Astrocyte of the spinal cord (primary cell): ENCODE results near the gene POLRMT.
A peak's percentile ranks its signal among the peaks of the same experiment; 100 is the strongest.
"Not testable (repeated sequence)": the region's sequence is repeated elsewhere in the genome, so short reads cannot be mapped to it uniquely, and the experiment has no call there.

ENCODE experiments used
- DNase-seq: peaks from one replicate; pipeline ENCODE4 v3.0.0; 2011; ENCODE audit warnings: low read depth, low spot score
- H3K4me3 ChIP-seq: 2 replicates; pipeline ENCODE4 v1.5.1; 2011; ENCODE audit warnings: low read depth, mild to moderate bottlenecking, low read length, moderate library complexity
- in situ Hi-C: cut with HindIII; loops from 2 replicates; pipeline ENCODE4 v1.10.0; 2017; ENCODE audit warnings: low sequenced_read_pairs
- TF ChIP-seq, protein P1 (sequence below): IDR thresholded peaks from 2 replicates; pipeline ENCODE4 v1.5.1; 2012; ENCODE audit warnings: low read depth, mild to moderate bottlenecking, low read length, inconsistent platforms

The POLRMT gene

DNA sequence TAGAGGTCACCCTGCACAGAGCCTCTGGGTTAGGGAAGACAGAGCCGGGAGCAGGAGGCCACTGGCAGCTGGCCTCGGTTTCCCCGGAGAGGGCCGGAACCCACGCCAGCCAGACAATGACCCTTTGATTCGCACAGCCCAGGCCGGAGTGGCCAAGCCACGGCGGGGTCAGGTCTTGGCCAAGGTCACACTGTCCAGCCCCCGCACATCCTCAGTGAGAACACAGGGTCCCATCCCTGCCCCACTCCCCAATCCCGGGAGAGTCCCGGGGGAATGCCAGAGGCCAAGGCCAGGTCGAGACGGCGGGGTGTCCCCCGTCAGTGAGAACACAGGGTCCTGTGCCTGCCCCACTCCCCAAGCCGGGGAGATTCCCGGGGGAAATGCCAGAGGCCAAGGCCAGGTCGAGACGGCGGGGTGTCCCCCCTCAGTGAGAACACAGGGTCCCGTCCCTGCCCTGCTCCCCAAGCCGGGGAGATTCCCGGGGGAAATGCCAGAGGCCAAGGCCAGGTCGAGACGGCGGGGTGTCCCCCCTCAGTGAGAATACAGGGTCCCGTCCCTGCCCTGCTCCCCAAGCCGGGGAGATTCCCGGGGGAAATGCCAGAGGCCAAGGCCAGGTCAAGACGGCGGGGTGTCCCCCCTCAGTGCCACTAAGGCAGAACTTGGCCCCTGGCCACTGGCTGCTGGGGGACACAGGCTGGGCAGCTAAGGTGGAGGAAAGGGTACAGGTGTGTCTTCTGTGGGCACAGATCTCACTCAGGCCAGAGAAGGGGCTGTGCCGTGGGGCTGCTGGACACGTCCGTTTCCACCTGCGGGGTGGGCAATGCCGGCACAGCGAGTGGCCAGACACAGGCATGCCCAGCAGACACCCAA, 41.2 kb upstream of the POLRMT start:
- in situ Hi-C loops: no loop called here
- TF ChIP-seq, protein P1, sequence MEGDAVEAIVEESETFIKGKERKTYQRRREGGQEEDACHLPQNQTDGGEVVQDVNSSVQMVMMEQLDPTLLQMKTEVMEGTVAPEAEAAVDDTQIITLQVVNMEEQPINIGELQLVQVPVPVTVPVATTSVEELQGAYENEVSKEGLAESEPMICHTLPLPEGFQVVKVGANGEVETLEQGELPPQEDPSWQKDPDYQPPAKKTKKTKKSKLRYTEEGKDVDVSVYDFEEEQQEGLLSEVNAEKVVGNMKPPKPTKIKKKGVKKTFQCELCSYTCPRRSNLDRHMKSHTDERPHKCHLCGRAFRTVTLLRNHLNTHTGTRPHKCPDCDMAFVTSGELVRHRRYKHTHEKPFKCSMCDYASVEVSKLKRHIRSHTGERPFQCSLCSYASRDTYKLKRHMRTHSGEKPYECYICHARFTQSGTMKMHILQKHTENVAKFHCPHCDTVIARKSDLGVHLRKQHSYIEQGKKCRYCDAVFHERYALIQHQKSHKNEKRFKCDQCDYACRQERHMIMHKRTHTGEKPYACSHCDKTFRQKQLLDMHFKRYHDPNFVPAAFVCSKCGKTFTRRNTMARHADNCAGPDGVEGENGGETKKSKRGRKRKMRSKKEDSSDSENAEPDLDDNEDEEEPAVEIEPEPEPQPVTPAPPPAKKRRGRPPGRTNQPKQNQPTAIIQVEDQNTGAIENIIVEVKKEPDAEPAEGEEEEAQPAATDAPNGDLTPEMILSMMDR: no peak
- no peak overlapping the region for H3K4me3 ChIP-seq
- no peak for DNase-seq

DNA sequence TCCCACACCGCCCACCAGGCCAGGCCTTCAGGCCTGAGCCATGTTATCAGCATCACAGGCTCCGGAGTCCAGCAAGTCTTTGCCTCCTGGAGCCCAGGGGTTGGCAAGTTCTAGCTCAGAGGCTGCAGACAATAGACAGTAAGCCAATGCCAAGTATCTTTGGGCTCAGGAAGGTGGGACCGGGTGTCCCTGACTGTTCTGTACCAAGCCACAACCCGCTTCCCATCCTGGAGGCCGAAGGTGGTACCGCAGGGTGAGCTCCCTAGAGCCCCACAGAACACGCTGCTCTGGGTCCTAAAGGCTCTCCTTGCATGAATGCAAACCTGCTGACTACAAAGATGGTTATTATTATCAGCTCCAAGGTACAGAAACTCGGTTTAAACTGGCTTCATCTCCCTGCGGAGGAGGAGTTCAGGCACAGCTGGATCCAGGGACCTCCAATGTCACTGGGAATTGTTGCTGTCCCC, 37.3 kb upstream of the POLRMT start:
- TF ChIP-seq, protein P1: no peak
- no peak for DNase-seq
- H3K4me3 ChIP-seq: no peak overlapping the region
- in situ Hi-C loops: no loop called here

GRCh38 chr19:668675-669434, 35.5 kb upstream of the POLRMT start:
- in situ Hi-C loops, H3K4me3 ChIP-seq, DNase-seq: not testable (repeated sequence)

- H3K4me3 ChIP-seq, DNase-seq, in situ Hi-C loops: not testable (repeated sequence)
Observed at GRCh38 chr19:666985-667573, 33.7 kb upstream of the POLRMT start.

- TF ChIP-seq, protein P1: peak; percentile 94
- in situ Hi-C loops: no loop called here
- no peak overlapping the region for H3K4me3 ChIP-seq
- peak; percentile 76 for DNase-seq
Observed at GRCh38 chr19:664913-665443, 31.6 kb upstream of the POLRMT start.

DNA sequence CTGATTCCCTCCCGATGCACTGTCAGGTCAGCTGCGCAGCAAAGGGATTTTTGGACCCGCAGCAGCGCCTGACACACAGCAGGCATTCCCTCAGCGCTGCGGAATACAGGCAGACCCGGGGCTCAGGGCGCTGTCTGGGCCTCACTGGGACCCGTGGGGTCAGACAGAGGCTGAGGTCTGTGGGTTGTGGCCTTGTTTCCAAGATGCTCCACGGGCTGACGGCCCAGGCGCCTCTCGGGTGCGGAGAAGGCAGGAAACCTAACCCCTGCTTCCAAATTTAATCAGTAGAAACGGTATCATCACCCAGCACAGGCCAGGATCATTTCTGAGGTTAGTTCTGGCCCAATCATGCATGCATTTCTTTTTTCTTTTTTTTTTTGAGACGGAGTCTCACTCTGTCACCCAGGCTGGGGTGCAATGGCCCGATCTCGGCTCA, 30.4 kb upstream of the POLRMT start:
- TF ChIP-seq, protein P1: no peak
- in situ Hi-C loops: no loop called here
- DNase-seq: no peak
- peak overlapping the region; percentile 39 for H3K4me3 ChIP-seq

DNA sequence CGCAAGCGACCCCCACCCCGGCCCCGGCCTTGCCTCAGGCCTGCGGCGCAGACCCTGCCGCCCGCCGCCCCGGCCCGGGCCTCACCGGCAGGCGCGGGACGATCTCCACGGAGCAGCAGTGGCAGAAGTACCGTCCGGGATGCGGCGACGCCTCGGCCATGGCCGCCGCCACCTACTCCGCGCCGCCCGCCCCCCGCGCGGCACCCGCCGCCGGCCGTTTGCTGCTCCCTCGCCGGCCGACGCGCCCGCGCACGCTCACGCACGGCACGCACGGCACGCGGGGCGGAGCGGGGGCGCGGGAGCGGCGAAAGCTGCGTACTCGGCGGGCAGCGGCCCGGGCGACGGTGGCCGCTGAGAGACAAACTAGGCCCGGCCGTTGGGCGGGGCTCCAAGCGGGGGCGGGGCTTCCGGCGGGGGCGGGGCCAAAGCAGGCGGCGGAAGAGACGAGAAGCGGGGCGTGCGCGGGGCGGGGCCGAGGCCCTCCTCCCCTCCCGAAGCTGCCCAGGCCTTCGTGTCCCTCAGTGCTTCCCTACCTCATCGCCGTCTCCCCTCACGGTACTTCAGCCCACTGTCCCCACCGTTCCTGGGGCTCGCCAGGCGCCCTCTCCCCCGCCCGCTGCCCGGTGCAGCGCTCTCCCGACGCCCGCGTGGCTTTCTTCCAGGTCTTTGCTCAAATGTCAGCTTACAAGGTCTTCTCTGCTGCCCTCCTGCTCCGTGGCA, 29.8 kb upstream of the POLRMT start, which contains the start of gene RNF126:
Gene RNF126 (minus strand): TSS at position 253 of the 720 bp plus-strand sequence. CDS start 93 bp downstream, at position 160.
- in situ Hi-C loops: no loop called here
- TF ChIP-seq, protein P1: no peak
- H3K4me3 ChIP-seq: peak within 1 kb of the TSS; percentile 76
- peak; percentile 90 for DNase-seq
